HG03571 (cell line): ENCODE results near the gene LARP4.
"Not testable (repeated sequence)": the region's sequence is repeated elsewhere in the genome, so short reads cannot be mapped to it uniquely, and the experiment has no call there.

Experiments
- ATAC-seq: cut with Tn5 transposase; IDR thresholded peaks from one replicate; pipeline ENCODE4 v1.9.1; 2021; ENCODE audit not compliant: unreplicated experiment

The LARP4 gene

GRCh38 chr12:50400104-50400637, 514 bp upstream of the LARP4 start:
- no peak for ATAC-seq

DNA sequence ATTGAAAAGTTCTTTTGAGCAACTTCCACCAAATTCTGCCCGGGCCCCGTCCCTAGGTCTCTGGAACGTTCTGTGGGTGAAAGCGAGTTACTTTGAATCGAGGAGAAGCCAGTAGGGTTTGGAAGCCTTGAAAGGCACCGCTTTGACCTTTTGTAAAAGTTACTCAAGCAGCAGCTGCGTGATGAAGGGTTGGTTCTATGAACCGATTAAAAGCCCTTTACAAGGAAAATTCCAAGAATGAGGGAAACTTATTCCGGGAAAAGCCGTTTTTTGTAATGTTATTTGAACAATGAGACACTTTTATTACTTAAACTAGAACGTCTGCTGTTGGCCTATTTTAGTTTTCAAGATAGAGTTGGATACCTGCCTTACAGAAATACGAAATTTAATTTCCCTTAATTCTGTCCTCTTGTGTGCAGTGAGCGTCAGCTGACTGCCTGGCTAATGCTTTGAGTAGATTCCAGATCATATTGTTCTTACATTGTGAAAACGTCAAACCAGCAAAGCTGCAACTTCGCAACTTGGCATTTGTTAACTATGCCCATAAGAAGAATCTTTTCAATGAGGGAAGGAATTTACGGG, 906 bp downstream of the LARP4 start:
- ATAC-seq = no peak

DNA sequence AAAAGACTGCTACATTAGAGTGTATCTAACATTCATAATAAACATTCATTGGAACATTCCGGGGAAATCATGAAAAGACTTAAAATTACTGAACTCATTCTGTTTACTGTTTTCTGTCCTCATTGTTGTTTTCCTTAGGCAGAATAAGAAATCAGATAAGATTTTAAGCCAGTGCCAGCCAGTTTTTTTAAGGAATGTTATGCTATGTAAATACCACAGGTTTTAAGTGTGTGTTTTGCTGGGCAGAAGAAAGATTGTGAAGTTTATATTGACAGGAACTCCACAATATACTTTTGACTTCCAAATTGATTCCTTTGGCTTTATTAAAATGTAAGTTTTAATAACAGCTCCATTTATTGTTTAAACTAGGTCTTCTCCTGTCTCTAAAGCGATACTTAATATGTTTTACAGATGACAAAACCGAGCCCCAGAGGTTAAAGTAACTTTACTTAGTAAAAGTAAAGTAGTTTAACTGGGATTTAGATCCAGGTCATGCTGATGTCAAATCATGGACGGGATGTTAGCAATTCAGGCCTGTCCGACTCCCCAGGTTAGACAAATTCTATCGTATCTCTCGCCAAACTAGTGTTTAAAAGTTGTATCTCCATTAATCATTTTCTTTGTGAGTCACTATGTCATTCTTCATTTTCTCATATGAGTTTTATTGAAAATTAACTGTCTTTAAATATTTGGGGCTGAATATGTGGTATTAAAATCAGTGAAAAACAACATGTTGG, 1.7 kb downstream of the LARP4 start:
- ATAC-seq = no peak

DNA sequence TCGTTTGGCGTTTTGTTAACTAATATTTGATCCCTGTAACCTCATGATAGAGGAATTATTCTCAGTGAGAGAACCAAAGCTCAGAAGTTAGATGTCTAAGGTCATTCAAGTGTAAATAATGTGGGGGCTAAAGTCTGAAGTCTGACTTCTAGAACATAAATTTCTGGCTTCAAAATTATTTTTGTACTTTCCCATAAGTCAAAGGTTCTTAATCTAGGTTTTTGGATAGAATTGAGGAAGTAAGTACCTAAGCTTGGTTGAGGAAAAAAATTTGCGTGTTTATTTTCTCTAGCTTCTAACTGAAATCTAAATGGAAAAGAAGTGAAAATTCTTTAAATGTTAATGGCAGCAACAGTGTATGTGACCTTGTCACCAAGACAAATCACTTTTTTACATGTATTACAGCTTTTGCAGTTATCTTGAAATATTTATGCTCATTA, 2.3 kb downstream of the LARP4 start:
- no peak for ATAC-seq

DNA sequence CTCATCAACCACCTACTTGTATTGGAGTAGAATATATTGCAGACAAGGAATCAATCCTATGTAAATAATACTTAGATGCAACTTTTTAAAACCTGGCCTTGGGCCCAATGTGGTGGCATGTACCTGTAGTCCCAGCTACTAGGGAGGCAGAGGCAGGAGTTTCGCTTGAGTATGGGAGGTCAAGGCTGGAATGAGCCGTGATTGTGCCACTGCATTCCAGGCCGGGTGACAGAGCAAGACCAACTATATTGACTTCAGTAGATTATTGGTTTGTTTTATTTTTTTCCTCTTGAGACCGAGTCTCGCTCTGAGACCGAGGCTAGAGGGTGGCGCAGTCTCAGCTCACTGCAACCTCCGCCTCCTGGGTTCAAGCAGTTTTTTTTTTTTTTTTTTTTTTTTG, 3.6 kb downstream of the LARP4 start:
- no peak for ATAC-seq

- no peak for ATAC-seq
Measured at GRCh38 chr12:50411051-50411660, 10.5 kb downstream of the LARP4 start.

- ATAC-seq = no peak
Measured at GRCh38 chr12:50415899-50416479, 15.3 kb downstream of the LARP4 start.

- ATAC-seq = no peak
Measured at GRCh38 chr12:50419112-50419909, 18.6 kb downstream of the LARP4 start.

- not testable (repeated sequence) for ATAC-seq
Measured at GRCh38 chr12:50422855-50423254, 22.2 kb downstream of the LARP4 start.

- ATAC-seq = not testable (repeated sequence)
Measured at GRCh38 chr12:50423342-50423741, 22.7 kb downstream of the LARP4 start.

GRCh38 chr12:50425589-50426258, 25.0 kb downstream of the LARP4 start:
- ATAC-seq = no peak

DNA sequence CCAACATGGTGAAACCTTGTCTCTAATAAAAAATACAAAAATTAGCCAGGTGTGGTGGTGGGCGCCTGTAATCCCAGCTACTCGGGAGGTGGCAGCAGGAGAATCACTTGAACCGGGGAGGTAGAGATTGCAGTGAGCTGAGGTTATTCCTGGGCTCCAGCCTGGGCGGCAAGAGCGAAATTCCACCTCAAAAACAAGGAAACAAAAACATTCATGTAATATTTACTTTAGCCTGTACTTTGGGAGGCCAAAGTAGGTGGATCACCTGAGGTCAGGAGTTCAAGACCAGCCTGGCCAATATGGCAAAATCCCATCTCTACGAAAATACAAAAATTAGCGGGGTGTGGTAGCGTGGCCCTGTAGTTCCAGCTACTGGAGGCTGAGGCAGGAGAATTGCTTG, 31.0 kb downstream of the LARP4 start:
- not testable (repeated sequence) for ATAC-seq

- no peak for ATAC-seq
Measured at GRCh38 chr12:50440288-50440687, 39.6 kb downstream of the LARP4 start.

DNA sequence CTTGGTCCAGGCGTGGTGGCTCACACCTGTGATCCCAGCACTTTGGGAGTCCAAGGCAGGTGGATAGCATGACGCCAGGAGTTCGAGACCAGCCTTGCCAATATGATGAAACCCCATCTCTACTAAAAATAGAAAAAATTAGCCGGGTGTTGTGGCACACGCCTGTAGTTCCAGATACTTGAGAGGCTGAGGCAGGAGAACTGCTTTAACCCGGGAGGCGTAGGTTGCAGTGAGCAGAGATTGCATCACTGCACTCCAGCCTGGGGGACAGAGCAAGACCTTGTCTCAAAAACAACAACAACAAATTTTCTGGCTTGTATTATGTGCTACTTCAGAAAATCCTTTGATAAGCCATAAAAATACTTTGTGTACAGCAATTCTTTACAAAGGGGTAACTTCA, 41.1 kb downstream of the LARP4 start:
- no peak for ATAC-seq

- no peak for ATAC-seq
Measured at GRCh38 chr12:50442178-50442908, 41.7 kb downstream of the LARP4 start.

DNA sequence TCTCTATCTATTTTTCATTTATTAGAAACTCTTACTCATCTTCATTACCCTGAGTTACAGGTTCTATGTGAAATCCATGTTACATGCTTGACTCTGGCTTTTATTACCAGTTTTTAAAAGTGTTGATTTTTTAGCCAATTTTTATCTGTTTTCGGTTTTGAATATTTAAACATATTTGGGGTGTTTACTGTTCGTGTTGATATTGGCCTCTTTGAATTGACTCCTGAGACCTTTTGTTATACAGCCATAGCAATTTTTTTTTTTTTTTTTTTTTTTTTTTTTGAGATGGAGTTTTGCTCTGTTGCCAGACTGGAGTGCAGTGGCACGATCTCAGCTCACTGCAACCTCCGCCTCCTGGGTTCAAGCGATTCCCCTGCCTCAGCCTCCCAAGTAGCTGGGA, 49.0 kb downstream of the LARP4 start:
- ATAC-seq = not testable (repeated sequence)

DNA sequence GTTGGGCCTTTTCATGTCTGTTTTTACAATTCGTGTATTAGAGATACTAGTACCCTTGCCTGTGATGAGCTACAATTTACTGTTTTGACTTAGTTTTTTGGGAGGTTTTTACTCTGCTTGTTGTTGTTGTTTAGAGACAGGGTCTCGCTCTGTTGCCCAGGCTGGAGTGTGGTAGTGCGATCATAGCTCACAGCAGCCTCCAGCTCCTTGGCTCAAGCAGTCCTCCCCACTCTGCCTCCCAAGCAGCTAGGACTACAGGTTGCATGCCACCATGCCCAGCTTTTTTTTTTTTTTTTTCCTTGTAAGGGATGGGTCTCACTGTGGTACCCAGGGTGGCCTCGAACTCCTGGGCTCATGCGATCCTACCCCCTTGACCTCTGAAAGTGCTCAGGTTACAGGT, 52.1 kb downstream of the LARP4 start:
- ATAC-seq = no peak

GRCh38 chr12:50453872-50454271, 53.2 kb downstream of the LARP4 start:
- ATAC-seq = no peak

DNA sequence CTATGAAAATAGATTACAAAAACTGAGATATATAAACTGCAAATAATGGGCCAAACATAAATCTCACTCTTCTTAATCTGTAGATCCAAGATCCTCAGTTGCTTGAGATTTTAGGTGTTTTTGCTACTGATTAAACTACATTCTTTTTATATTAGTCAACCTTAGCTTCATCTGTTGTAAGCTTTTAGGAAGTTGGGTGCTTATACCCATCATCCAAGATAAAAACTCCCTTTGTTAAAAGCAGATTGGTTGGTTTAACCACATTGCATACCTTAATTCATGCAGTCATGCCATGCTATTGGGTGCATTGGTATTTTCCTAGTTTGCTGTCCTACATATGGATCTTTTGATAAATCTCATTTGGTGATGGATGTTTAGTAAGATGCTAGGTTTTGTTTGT, 57.9 kb downstream of the LARP4 start:
- no peak for ATAC-seq

GRCh38 chr12:50467439-50467838, 66.8 kb downstream of the LARP4 start:
- ATAC-seq = no peak
